Measurements from ENCODE around the gene INPP4B.

INPP4B gene

GRCh38 chr4:142164767-142165500 lies 681.2 kb downstream of the INPP4B start:
- DNase-seq: no peak

GRCh38 chr4:142161086-142161485 lies 685.0 kb downstream of the INPP4B start:
- no peak for DNase-seq

- DNase-seq: no peak
Observed at GRCh38 chr4:142160509-142160908, 685.6 kb downstream of the INPP4B start.

- DNase-seq: no peak
Observed at GRCh38 chr4:142158980-142159379, 687.1 kb downstream of the INPP4B start.

- no peak for DNase-seq
Observed at GRCh38 chr4:142156256-142156655, 689.8 kb downstream of the INPP4B start.

GRCh38 chr4:142155347-142155746 lies 690.8 kb downstream of the INPP4B start:
- DNase-seq: no peak

GRCh38 chr4:142150483-142150882 lies 695.6 kb downstream of the INPP4B start:
- DNase-seq: no peak

- no peak for DNase-seq
Observed at GRCh38 chr4:142144813-142145212, 701.3 kb downstream of the INPP4B start.

GRCh38 chr4:142142366-142143054 lies 703.6 kb downstream of the INPP4B start:
- no peak for DNase-seq

GRCh38 chr4:142141224-142141623 lies 704.9 kb downstream of the INPP4B start:
- DNase-seq: no peak

GRCh38 chr4:142130666-142131065 lies 715.4 kb downstream of the INPP4B start:
- DNase-seq: no peak

- DNase-seq: no peak
Observed at GRCh38 chr4:142129931-142130330, 716.2 kb downstream of the INPP4B start.

- DNase-seq: no peak
Observed at GRCh38 chr4:142129473-142129872, 716.6 kb downstream of the INPP4B start.

GRCh38 chr4:142128529-142128928 lies 717.6 kb downstream of the INPP4B start:
- no peak for DNase-seq

- DNase-seq: peak; percentile 37
Observed at GRCh38 chr4:142126890-142127497, 719.1 kb downstream of the INPP4B start.

- DNase-seq: no peak
Observed at GRCh38 chr4:142124874-142125273, 721.2 kb downstream of the INPP4B start.

GRCh38 chr4:142121448-142122350 lies 724.4 kb downstream of the INPP4B start:
- no peak for DNase-seq

- DNase-seq: no peak
Observed at GRCh38 chr4:142120921-142121320, 725.2 kb downstream of the INPP4B start.

GRCh38 chr4:142112451-142112850 lies 733.6 kb downstream of the INPP4B start:
- no peak for DNase-seq

GRCh38 chr4:142110136-142110535 lies 736.0 kb downstream of the INPP4B start:
- no peak for DNase-seq

GRCh38 chr4:142104041-142104440 lies 742.1 kb downstream of the INPP4B start:
- no peak for DNase-seq

- DNase-seq: no peak
Observed at GRCh38 chr4:142101401-142101800, 744.7 kb downstream of the INPP4B start.

GRCh38 chr4:142100941-142101340 lies 745.2 kb downstream of the INPP4B start:
- no peak for DNase-seq

Data from NCI-H1417 treated with DMSO at 0.1 percent for 48 hours (cell line).